GM12878 (cell line): Measurements from ENCODE around the gene UBE2QL1.

Experiments
- JUNB ChIP-seq: IDR thresholded peaks from 2 replicates; pipeline ENCODE4 v1.6.1; 2016; ENCODE audit warnings: antibody characterized with exemption, mild to moderate bottlenecking
- RCOR1 ChIP-seq: conservative IDR thresholded peaks from 2 replicates; pipeline ENCODE4 v1.6.1; 2012; ENCODE audit warnings: low read depth, low read length, improper control_type of control experiment
- TF ChIP-seq, protein P1 (sequence below), 3 experiments: IDR thresholded peaks in 2 of 3; conservative IDR thresholded peaks in 1 of 3; 2 replicates each; pipeline ENCODE4 v1.5.1; 2011; ENCODE audit warnings: low read depth in 3 of 3, low read length in 3 of 3, mild to moderate bottlenecking in 3 of 3, control low read depth in 2 of 3, moderate library complexity in 2 of 3, inconsistent platforms in 1 of 3, mixed read lengths in 1 of 3; ENCODE audit not compliant: control insufficient read depth in 2 of 3, insufficient read depth in 1 of 3; ENCODE audit errors: extremely low read depth in 1 of 3

DNA sequence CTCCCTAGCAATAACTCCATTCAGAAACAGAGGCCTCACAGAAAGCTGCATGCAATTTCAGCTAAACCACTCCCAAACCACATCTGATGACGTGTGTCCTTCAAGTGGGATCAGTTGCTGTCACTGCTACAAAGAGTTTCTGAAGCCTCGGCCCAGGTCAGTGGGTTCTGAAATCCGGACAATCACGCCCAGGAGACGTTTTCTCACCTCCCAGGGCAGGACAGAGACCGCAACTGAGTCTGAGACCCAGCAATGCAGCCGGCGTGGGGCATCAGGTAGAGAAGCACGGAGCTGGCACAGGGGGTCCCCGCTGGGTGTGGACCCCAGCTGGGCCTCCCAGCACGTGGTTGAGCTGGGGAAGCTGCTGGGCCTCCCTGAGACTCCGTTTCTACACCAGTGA is 2.6 kb upstream of the UBE2QL1 start:
- TF ChIP-seq RCOR1 = no peak
- TF ChIP-seq, protein P1, sequence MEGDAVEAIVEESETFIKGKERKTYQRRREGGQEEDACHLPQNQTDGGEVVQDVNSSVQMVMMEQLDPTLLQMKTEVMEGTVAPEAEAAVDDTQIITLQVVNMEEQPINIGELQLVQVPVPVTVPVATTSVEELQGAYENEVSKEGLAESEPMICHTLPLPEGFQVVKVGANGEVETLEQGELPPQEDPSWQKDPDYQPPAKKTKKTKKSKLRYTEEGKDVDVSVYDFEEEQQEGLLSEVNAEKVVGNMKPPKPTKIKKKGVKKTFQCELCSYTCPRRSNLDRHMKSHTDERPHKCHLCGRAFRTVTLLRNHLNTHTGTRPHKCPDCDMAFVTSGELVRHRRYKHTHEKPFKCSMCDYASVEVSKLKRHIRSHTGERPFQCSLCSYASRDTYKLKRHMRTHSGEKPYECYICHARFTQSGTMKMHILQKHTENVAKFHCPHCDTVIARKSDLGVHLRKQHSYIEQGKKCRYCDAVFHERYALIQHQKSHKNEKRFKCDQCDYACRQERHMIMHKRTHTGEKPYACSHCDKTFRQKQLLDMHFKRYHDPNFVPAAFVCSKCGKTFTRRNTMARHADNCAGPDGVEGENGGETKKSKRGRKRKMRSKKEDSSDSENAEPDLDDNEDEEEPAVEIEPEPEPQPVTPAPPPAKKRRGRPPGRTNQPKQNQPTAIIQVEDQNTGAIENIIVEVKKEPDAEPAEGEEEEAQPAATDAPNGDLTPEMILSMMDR (IDR thresholded peaks at IDR 0.05 in 2 of 3, conservative IDR thresholded peaks at IDR 0.05 in 1 of 3; ENCODE audit: control insufficient read depth in 2 of 3, extremely low read depth in 1 of 3, insufficient read depth in 1 of 3, low read depth in 3 of 3, low read length in 3 of 3) = no peak
- TF ChIP-seq JUNB = no peak
